ENCODE data around the gene RCN2. TPM values are rescaled to one million over a fixed set of nuclear protein-coding genes. Genes with fewer than 3 reads are reported as not detected.

The RCN2 gene
- total and polyA plus RNA-seq, 2 experiments from 2014 or later: 170 to 327 TPM

- H3K9me3 Mint-ChIP-seq: no peaks in the 10 kb centered on the region
- TF ChIP-seq REST (IDR thresholded peaks at IDR 0.05; ENCODE audit: unreplicated experiment): no peak
- TF ChIP-seq, protein P1, sequence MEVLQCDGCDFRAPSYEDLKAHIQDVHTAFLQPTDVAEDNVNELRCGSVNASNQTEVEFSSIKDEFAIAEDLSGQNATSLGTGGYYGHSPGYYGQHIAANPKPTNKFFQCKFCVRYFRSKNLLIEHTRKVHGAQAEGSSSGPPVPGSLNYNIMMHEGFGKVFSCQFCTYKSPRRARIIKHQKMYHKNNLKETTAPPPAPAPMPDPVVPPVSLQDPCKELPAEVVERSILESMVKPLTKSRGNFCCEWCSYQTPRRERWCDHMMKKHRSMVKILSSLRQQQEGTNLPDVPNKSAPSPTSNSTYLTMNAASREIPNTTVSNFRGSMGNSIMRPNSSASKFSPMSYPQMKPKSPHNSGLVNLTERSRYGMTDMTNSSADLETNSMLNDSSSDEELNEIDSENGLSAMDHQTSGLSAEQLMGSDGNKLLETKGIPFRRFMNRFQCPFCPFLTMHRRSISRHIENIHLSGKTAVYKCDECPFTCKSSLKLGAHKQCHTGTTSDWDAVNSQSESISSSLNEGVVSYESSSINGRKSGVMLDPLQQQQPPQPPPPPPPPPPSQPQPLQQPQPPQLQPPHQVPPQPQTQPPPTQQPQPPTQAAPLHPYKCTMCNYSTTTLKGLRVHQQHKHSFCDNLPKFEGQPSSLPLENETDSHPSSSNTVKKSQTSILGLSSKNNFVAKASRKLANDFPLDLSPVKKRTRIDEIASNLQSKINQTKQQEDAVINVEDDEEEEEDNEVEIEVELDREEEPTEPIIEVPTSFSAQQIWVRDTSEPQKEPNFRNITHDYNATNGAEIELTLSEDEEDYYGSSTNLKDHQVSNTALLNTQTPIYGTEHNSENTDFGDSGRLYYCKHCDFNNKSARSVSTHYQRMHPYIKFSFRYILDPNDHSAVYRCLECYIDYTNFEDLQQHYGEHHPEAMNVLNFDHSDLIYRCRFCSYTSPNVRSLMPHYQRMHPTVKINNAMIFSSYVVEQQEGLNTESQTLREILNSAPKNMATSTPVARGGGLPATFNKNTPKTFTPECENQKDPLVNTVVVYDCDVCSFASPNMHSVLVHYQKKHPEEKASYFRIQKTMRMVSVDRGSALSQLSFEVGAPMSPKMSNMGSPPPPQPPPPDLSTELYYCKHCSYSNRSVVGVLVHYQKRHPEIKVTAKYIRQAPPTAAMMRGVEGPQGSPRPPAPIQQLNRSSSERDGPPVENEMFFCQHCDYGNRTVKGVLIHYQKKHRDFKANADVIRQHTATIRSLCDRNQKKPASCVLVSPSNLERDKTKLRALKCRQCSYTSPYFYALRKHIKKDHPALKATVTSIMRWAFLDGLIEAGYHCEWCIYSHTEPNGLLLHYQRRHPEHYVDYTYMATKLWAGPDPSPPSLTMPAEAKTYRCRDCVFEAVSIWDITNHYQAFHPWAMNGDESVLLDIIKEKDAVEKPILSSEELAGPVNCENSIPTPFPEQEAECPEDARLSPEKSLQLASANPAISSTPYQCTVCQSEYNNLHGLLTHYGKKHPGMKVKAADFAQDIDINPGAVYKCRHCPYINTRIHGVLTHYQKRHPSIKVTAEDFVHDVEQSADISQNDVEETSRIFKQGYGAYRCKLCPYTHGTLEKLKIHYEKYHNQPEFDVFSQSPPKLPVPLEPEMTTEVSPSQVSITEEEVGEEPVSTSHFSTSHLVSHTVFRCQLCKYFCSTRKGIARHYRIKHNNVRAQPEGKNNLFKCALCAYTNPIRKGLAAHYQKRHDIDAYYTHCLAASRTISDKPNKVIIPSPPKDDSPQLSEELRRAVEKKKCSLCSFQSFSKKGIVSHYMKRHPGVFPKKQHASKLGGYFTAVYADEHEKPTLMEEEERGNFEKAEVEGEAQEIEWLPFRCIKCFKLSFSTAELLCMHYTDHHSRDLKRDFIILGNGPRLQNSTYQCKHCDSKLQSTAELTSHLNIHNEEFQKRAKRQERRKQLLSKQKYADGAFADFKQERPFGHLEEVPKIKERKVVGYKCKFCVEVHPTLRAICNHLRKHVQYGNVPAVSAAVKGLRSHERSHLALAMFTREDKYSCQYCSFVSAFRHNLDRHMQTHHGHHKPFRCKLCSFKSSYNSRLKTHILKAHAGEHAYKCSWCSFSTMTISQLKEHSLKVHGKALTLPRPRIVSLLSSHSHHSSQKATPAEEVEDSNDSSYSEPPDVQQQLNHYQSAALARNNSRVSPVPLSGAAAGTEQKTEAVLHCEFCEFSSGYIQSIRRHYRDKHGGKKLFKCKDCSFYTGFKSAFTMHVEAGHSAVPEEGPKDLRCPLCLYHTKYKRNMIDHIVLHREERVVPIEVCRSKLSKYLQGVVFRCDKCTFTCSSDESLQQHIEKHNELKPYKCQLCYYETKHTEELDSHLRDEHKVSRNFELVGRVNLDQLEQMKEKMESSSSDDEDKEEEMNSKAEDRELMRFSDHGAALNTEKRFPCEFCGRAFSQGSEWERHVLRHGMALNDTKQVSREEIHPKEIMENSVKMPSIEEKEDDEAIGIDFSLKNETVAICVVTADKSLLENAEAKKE (CRISPR knock-in tag; IDR thresholded peaks at IDR 0.05): no peak
- no peak for TF ChIP-seq CTCF (conservative IDR thresholded peaks at IDR 0.05; ENCODE audit: low read depth in 2 of 2)
- H3K27ac Mint-ChIP-seq: no peak overlapping the region
Measured at GRCh38 chr15:76999996-77000395, 68.4 kb downstream of the RCN2 start.

More at GRCh38 chr15:76999996-77000395, 68.4 kb downstream of the RCN2 start:
- Mint-ChIP-seq H3K4me3 (no peak overlapping the region), H3K4me1 (no peaks in the 10 kb centered on the region), H3K27me3 (ENCODE audit: insufficient read depth, low read depth, poor library complexity) (peaks cover 6% of the 10 kb centered on the region), H3K36me3 (ENCODE audit: low read depth) (no peaks in the 10 kb centered on the region)
- DNase-seq (ENCODE audit: low spot score) (no peak), ATAC-seq (no peak)
- Histone ChIP-seq H3K36me3 (ENCODE audit: insufficient read depth) (no peaks in the 10 kb centered on the region), H2AFZ (no peak overlapping the region), H3K4me3 (no peak overlapping the region), H3K9me2 (ENCODE audit: insufficient read depth) (no peaks in the 10 kb centered on the region), H4K20me1 (replicated peaks; ENCODE audit: insufficient read depth) (no peaks in the 10 kb centered on the region), H3K4me2 (no peak overlapping the region), H3K4me1 (ENCODE audit: insufficient read depth) (no peaks in the 10 kb centered on the region), H3K79me2 (replicated peaks; ENCODE audit: insufficient read depth) (no peaks in the 10 kb centered on the region), H3F3A (replicated peaks; ENCODE audit: low read depth) (no peaks in the 10 kb centered on the region), H3K27me3 (ENCODE audit: insufficient read depth) (no peaks in the 10 kb centered on the region), H3K27ac (ENCODE audit: low read depth) (no peak overlapping the region)
